Left ventricle myocardium superior (tissue), 1 donor: ENCODE measurements around the gene FAM120A. TPM values are rescaled to one million over a fixed set of nuclear protein-coding genes. Genes with fewer than 3 reads are reported as not detected.
"Not testable (repeated sequence)": the region's sequence is repeated elsewhere in the genome, so short reads cannot be mapped to it uniquely, and the experiment has no call there.

Experiments
- ATAC-seq: fragments of 200-7000 bp; cut with Tn5 transposase; one replicate; pipeline ENCODE4 v1.9.1; 2020; ENCODE audit warnings: mild to moderate bottlenecking, moderate library complexity
- DNase-seq: peaks from one replicate; pipeline ENCODE4 v3.0.0-alpha.2; 2020
- intact Hi-C: fragments of 100-400 bp; cut with micrococcal nuclease; formaldehyde crosslinking; loops from one replicate; pipeline ENCODE4 v1.11.0; 2022
- long read RNA-seq: library from polyadenylated mRNA; unstranded; transcript quantifications from one replicate; pipeline ENCODE4 v2.0.0, GENCODE V29; 2021
- total RNA-seq: library from RNA; stranded (reverse); fragmentation: NEBNext Ultra II Directional; extraction: Animal tissue kit (Norgen Biotek cat#: 25700); gene quantifications from one replicate; pipeline ENCODE4 v1.2.1, GENCODE V29; 2021
- donor health status: DM: no; HTN: yes; CAD: no; lungs with severe emphysema.

FAM120A gene
- 112 TPM for total RNA-seq
- long read RNA-seq, full-length matches to known transcripts: 3 of 89 reads
- long read RNA-seq, partial matches to known transcripts: 77 of 89 reads
- long read RNA-seq, other reads (novel, unspliced or antisense): 9 of 89 reads

- ATAC-seq: peak; percentile 78
These were observed at the start of gene FAM120A for GRCh38 chr9:93450945-93451815. FAM120A (plus strand) TSS chr9:93451685; CDS start chr9:93451916, 231 bp downstream.

DNA sequence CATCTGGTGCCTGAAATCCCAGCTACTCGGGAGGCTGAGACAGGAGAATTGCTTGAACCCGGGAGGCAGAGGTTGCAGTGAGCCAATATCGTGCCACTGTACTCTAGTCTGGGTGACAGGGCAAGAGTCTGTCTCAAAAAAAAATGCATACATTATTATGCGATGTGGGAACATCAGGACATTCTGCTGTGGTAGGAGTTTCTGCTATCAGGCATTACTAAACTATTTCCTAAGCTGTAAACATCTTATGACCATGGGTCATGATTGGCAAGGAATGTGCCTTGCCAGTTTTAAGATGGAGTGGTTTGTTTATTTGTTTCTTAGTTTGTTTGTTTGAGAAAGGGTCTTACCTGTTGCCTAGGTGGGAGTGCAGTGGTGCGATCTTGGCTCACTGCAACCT, 45.1 kb upstream of the FAM120A start:
- no peak for DNase-seq
- intact Hi-C loops: no loop called here
- ATAC-seq: no peak

More at GRCh38 chr9:93450945-93451815, at the start of gene FAM120A:
- DNase-seq: peak; percentile 88
- intact Hi-C loops: no loop called here

GRCh38 chr9:93413530-93413929, 38.0 kb upstream of the FAM120A start:
- ATAC-seq (no peak), DNase-seq (no peak)
- intact Hi-C loops: no loop called here

DNA sequence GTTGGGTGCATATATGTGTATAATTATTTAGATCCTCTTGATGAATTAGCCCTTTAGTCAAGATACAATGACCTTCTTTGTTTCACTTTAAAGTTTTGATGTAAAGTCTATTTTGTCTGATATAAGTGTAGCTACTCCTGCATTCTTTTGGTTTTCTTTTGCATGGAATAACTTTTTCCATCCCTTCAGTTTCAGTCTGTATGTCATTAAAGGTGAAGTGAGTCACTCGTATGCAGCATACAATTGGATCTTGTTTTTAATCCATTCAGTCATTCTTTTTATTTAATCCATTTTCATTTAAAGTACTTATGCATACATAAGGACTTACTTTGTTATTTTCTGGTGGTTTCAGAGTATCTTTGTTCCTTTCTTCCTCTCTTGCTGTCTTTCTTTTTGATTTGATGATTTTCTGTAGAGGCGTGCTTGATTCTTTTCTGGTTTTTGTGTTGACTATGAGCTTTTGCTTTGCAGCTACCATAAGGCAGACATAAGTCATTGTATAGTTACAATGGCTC, 36.3 kb upstream of the FAM120A start:
- intact Hi-C loops: no loop called here
- no peak for ATAC-seq
- DNase-seq: no peak

GRCh38 chr9:93416530-93417235, 34.8 kb upstream of the FAM120A start:
- no peak for ATAC-seq
- intact Hi-C loops: no loop called here
- DNase-seq: no peak

DNA sequence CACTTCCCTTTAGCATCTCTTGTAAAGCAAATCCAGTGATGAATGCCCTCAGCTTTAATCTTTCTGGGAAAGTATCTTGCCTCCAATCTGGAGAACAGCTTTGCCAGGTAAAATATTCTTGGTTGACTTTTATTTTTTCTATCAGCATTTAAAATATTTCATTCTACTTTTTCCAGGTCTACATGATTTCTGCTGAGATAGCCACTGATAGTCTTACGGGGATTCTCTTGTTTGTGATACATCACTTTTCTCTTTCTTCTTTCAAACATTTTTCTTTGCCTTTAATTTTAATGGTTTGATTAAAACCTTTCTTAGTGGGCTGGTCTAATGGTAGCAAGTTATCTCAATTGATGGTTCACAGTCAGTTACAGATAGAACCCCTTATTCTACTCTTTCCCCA, 33.9 kb upstream of the FAM120A start:
- ATAC-seq (no peak), DNase-seq (no peak)
- intact Hi-C loops: no loop called here

- no peak for DNase-seq
- no peak for ATAC-seq
- intact Hi-C loops: no loop called here
These were observed 32.5 kb upstream of the FAM120A start for GRCh38 chr9:93419023-93419422.

- intact Hi-C loops: no loop called here
- no peak for ATAC-seq
- DNase-seq: no peak
These were observed 28.4 kb upstream of the FAM120A start for GRCh38 chr9:93422977-93423616.

GRCh38 chr9:93427655-93428379, 23.7 kb upstream of the FAM120A start:
- peak; percentile 28 for ATAC-seq
- DNase-seq: no peak
- intact Hi-C loops: no loop called here

GRCh38 chr9:93431539-93432105, 19.9 kb upstream of the FAM120A start:
- DNase-seq: no peak
- no peak for ATAC-seq
- intact Hi-C loops: no loop called here

DNA sequence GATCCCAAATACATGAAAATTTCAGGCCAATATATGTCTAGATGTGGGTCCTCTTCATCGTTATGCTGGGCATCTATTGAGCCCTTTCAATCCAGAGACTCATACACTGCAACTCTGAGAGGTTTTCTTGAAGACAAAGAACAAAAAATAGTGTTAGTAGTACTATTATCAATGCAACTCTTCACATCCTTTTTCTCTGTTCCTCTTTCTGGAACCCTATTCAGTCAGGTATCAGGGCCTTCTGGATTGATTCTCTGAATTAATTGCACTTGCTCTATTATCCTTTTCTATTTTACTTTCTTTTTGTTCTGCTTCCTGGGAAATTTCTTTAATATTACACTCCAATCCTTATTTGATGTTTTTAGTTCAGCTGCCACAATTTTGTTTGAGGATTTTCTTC, 18.5 kb upstream of the FAM120A start:
- DNase-seq (no peak), ATAC-seq (no peak)
- intact Hi-C loops: no loop called here

GRCh38 chr9:93434056-93434455, 17.4 kb upstream of the FAM120A start:
- ATAC-seq: no peak
- no peak for DNase-seq
- intact Hi-C loops: no loop called here

GRCh38 chr9:93435386-93435785, 16.1 kb upstream of the FAM120A start:
- intact Hi-C loops: no loop called here
- DNase-seq: no peak
- ATAC-seq: no peak

GRCh38 chr9:93436218-93436617, 15.3 kb upstream of the FAM120A start:
- no peak for ATAC-seq
- intact Hi-C loops: no loop called here

DNA sequence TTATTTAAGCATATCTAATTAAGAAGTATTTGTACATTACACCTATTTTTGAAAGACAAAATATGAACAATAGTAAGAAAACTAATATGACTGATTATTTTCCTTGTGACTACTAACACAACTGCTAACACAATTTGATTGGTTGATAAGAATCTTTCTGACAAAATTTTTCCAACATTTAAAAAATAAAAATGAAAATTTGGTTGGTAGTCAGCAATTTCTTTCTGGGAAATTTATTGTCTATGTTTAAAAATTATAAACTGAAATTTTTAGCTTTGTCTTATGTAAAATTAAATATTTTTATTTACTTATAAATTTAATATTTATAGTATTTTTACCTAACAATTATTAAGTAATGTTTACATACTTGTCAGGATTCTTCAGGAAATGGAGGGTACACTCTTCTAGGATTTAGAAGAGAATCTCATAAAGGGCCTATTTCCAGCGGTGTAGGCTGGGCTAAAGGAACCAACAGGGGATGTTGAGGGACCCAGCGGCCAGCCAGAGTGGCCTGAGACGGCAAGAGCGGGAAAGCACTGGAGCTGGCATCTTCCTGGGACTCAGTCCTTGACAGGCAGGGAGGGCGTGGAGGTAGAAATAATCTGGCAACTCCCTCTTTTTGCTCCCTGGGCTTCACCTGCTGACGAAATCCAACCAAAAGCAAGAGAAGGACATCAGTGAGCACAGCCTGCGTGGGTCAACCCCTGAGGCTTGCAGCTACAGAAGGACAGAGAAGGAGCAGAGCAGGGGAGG, 14.7 kb upstream of the FAM120A start:
- intact Hi-C loops: no loop called here
- ATAC-seq (no peak), DNase-seq (no peak)

More at GRCh38 chr9:93436218-93436617, 15.3 kb upstream of the FAM120A start:
- no peak for DNase-seq

DNA sequence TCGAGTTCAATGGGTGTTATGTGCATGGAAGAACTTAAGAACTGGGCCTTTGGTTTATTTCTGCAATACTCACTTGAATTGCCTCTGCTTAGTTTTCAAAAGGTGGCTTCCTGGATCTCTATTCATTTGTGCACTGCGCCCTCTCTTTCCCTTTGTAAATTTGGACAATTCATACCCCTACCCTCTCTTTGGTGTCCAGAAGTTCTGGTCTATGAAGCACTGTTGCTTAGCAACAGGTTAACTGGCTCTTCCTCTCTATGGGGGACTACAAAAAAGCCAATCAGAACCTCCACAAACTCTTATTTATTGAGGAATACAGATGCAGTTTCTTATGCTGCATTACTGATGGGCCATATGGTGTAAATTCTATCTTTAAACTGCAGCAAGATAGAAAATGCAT, 13.5 kb upstream of the FAM120A start:
- intact Hi-C loops: no loop called here
- ATAC-seq (no peak), DNase-seq (no peak)

- intact Hi-C loops, DNase-seq, ATAC-seq: not testable (repeated sequence)
These were observed 12.2 kb upstream of the FAM120A start for GRCh38 chr9:93439301-93439700.
